ENCODE data around the gene LIMK1. TPM values are rescaled to one million over a fixed set of nuclear protein-coding genes. Genes with fewer than 3 reads are reported as not detected.

Gene LIMK1
- polyA plus RNA-seq, 1 donor (not counting 4 experiments of a cell fraction or from before 2014, with no cell fraction given) = 13.3 TPM

GRCh38 chr7:74106846-74107245 is 23.2 kb downstream of the LIMK1 start:
- Histone ChIP-seq H2AFZ (ENCODE audit: control insufficient read depth, low read length) (no peak overlapping the region), H3K4me2 (ENCODE audit: control insufficient read depth, extremely low read depth, insufficient read depth, low read depth, low read length) (no peak overlapping the region), H3K36me3 (ENCODE audit: control insufficient read depth in 2 of 2, extremely low read depth in 1 of 2, insufficient read depth in 2 of 2, low read length in 2 of 2) (peaks cover 20 to 29% of the 10 kb centered on the region in 2 experiments), H3K9me3 (ENCODE audit: control insufficient read depth, low read depth, low read length) (no peaks in the 10 kb centered on the region), H3K27ac (ENCODE audit: control insufficient read depth, insufficient read depth, low read length) (no peak overlapping the region), H4K20me1 (ENCODE audit: control insufficient read depth, extremely low read depth, insufficient read depth, low read length) (peaks cover 2% of the 10 kb centered on the region), H3K79me2 (ENCODE audit: control insufficient read depth, insufficient read depth, low read length) (no peaks in the 10 kb centered on the region), H3K9ac (ENCODE audit: control insufficient read depth, extremely low read depth, insufficient read depth, low read length) (no peak overlapping the region), H3K4me1 (ENCODE audit: control insufficient read depth, extremely low read depth, insufficient read depth, low read length) (peaks cover 12% of the 10 kb centered on the region), H3K27me3 (ENCODE audit: control insufficient read depth, extremely low read depth, insufficient read depth, low read length) (no peaks in the 10 kb centered on the region), H3K9me1 (ENCODE audit: control insufficient read depth, extremely low read depth, insufficient read depth, low read length) (peaks cover 2% of the 10 kb centered on the region), H3K4me3 (ENCODE audit: control insufficient read depth in 2 of 3, extremely low read depth in 1 of 3, insufficient read depth in 2 of 3, low read depth in 1 of 3, low read length in 3 of 3) (no peak overlapping the region)
- FAIRE-seq (no peak), DNase-seq (ENCODE audit: low read depth, low spot score) (no peak)
- no peak for TF ChIP-seq EZH2 (IDR thresholded peaks at IDR 0.05; ENCODE audit: low read length)
- TF ChIP-seq CTCF (optimal IDR thresholded peaks at IDR 0.05 in 1 of 3, IDR thresholded peaks at IDR 0.05 in 1 of 3, conservative IDR thresholded peaks at IDR 0.05 in 1 of 3; ENCODE audit: extremely low read depth in 1 of 3, insufficient read depth in 2 of 3, low read length in 3 of 3) = no peak
- dilution Hi-C loops (cut with MboI; ENCODE audit: extremely low pct_ligation_motif_present, low sequenced_read_pairs) = no loop called here

GRCh38 chr7:74115326-74115725 is 31.7 kb downstream of the LIMK1 start:
- Histone ChIP-seq H3K36me3 (ENCODE audit: control insufficient read depth in 2 of 2, extremely low read depth in 1 of 2, insufficient read depth in 2 of 2, low read length in 2 of 2) (peaks cover 13 to 16% of the 10 kb centered on the region in 2 experiments), H3K27ac (ENCODE audit: control insufficient read depth, insufficient read depth, low read length) (no peak overlapping the region), H3K79me2 (ENCODE audit: control insufficient read depth, insufficient read depth, low read length) (no peaks in the 10 kb centered on the region), H3K9me3 (ENCODE audit: control insufficient read depth, low read depth, low read length) (no peaks in the 10 kb centered on the region), H4K20me1 (ENCODE audit: control insufficient read depth, extremely low read depth, insufficient read depth, low read length) (no peaks in the 10 kb centered on the region), H3K4me2 (ENCODE audit: control insufficient read depth, extremely low read depth, insufficient read depth, low read depth, low read length) (no peak overlapping the region), H3K4me1 (ENCODE audit: control insufficient read depth, extremely low read depth, insufficient read depth, low read length) (no peaks in the 10 kb centered on the region), H2AFZ (ENCODE audit: control insufficient read depth, low read length) (no peak overlapping the region), H3K9ac (ENCODE audit: control insufficient read depth, extremely low read depth, insufficient read depth, low read length) (no peak overlapping the region), H3K27me3 (ENCODE audit: control insufficient read depth, extremely low read depth, insufficient read depth, low read length) (no peaks in the 10 kb centered on the region), H3K9me1 (ENCODE audit: control insufficient read depth, extremely low read depth, insufficient read depth, low read length) (no peaks in the 10 kb centered on the region), H3K4me3 (ENCODE audit: control insufficient read depth in 2 of 3, extremely low read depth in 1 of 3, insufficient read depth in 2 of 3, low read depth in 1 of 3, low read length in 3 of 3) (no peak overlapping the region)
- no peak for TF ChIP-seq EZH2 (IDR thresholded peaks at IDR 0.05; ENCODE audit: low read length)
- no peak for TF ChIP-seq CTCF (optimal IDR thresholded peaks at IDR 0.05 in 1 of 3, IDR thresholded peaks at IDR 0.05 in 1 of 3, conservative IDR thresholded peaks at IDR 0.05 in 1 of 3; ENCODE audit: extremely low read depth in 1 of 3, insufficient read depth in 2 of 3, low read length in 3 of 3)
- dilution Hi-C loops (cut with MboI; ENCODE audit: extremely low pct_ligation_motif_present, low sequenced_read_pairs) = no loop called here
- no peak for FAIRE-seq
- no peak for DNase-seq (ENCODE audit: low read depth, low spot score)
